Measurements from ENCODE around the gene EIF4G3. TPM values are rescaled to one million over a fixed set of nuclear protein-coding genes. Genes with fewer than 3 reads are reported as not detected.

EIF4G3 gene
- total RNA-seq, 3 donors from 2014 or later (not counting 1 experiment from before 2014, with no cell fraction given): 105 to 107 (median 107) TPM

- DNase-seq (no peak), ATAC-seq (no peak)
- Histone ChIP-seq H3K4me3 (ENCODE audit: low read length) (no peak overlapping the region), H3K27me3 (ENCODE audit: control insufficient read depth, insufficient read depth, low read length) (no peaks in the 10 kb centered on the region), H3K27ac (ENCODE audit: low read length) (no peak overlapping the region), H3K9me3 (ENCODE audit: control insufficient read depth, insufficient read depth, low read length) (no peaks in the 10 kb centered on the region), H3K36me3 (ENCODE audit: control insufficient read depth, insufficient read depth, low read length) (peaks cover 8% of the 10 kb centered on the region), H3K4me1 (ENCODE audit: control insufficient read depth, insufficient read depth, low read length) (no peaks in the 10 kb centered on the region)
- H3K4me3 Mint-ChIP-seq: no peak overlapping the region
- H3K9me3 Mint-ChIP-seq: no peaks in the 10 kb centered on the region
- no peak for TF ChIP-seq CTCF (IDR thresholded peaks at IDR 0.05)
- H3K27me3 Mint-ChIP-seq (ENCODE audit: low read depth in 2 of 2): no peaks in the 10 kb centered on the region
- H3K4me1 Mint-ChIP-seq: peaks cover 19 to 20% of the 10 kb centered on the region in 2 donors
- H3K27ac Mint-ChIP-seq: no peak overlapping the region
- intact Hi-C loops (cut with micrococcal nuclease): no loop called here
- peaks cover 8% of the 10 kb centered on the region for H3K36me3 Mint-ChIP-seq
- 100% methylated on average over 1 of the region's 2 CpGs for WGBS (ENCODE audit: insufficient coverage)
Observed at GRCh38 chr1:21099869-21100131, 76.9 kb downstream of the EIF4G3 start.

GRCh38 chr1:21099034-21099868, 77.4 kb downstream of the EIF4G3 start:
- Mint-ChIP-seq H3K4me1 (peaks cover 19 to 21% of the 10 kb centered on the region in 2 donors), H3K4me3 (no peak overlapping the region), H3K9me3 (no peaks in the 10 kb centered on the region), H3K27ac (peak overlapping the region in 1 of 2 donors; percentile 28), H3K27me3 (ENCODE audit: low read depth in 2 of 2) (no peaks in the 10 kb centered on the region), H3K36me3 (peaks cover 8% of the 10 kb centered on the region)
- no peak overlapping the region for H3K27ac ChIP-seq (ENCODE audit: low read length)
- no peak for DNase-seq
- no peak for ATAC-seq
- H3K4me3 ChIP-seq (ENCODE audit: low read length): no peak overlapping the region
- intact Hi-C loops (cut with micrococcal nuclease): no loop called here
- peaks cover 6% of the 10 kb centered on the region for H3K36me3 ChIP-seq (ENCODE audit: control insufficient read depth, insufficient read depth, low read length)
- no peaks in the 10 kb centered on the region for H3K9me3 ChIP-seq (ENCODE audit: control insufficient read depth, insufficient read depth, low read length)
- no peaks in the 10 kb centered on the region for H3K27me3 ChIP-seq (ENCODE audit: control insufficient read depth, insufficient read depth, low read length)
- no peaks in the 10 kb centered on the region for H3K4me1 ChIP-seq (ENCODE audit: control insufficient read depth, insufficient read depth, low read length)
- TF ChIP-seq CTCF (IDR thresholded peaks at IDR 0.05): no peak
- WGBS (ENCODE audit: insufficient coverage): no CpG with 5 or more reads among the region's 2 CpGs

- intact Hi-C loops (cut with micrococcal nuclease): no loop called here
- 100% methylated on average over 3 of the region's 5 CpGs for WGBS (ENCODE audit: insufficient coverage)
- no peak overlapping the region for H3K27ac ChIP-seq (ENCODE audit: low read length)
- DNase-seq: no peak
- Mint-ChIP-seq H3K27ac (peak overlapping the region; percentile 28 to 34), H3K4me3 (no peak overlapping the region), H3K27me3 (ENCODE audit: low read depth in 2 of 2) (no peaks in the 10 kb centered on the region), H3K9me3 (no peaks in the 10 kb centered on the region), H3K4me1 (peaks cover 19 to 21% of the 10 kb centered on the region in 2 donors), H3K36me3 (peaks cover 8% of the 10 kb centered on the region)
- no peak for TF ChIP-seq CTCF (IDR thresholded peaks at IDR 0.05)
- ATAC-seq: no peak
- H3K4me3 ChIP-seq (ENCODE audit: low read length): no peak overlapping the region
- H3K27me3 ChIP-seq (ENCODE audit: control insufficient read depth, insufficient read depth, low read length): no peaks in the 10 kb centered on the region
- H3K36me3 ChIP-seq (ENCODE audit: control insufficient read depth, insufficient read depth, low read length): no peaks in the 10 kb centered on the region
- H3K9me3 ChIP-seq (ENCODE audit: control insufficient read depth, insufficient read depth, low read length): no peaks in the 10 kb centered on the region
- H3K4me1 ChIP-seq (ENCODE audit: control insufficient read depth, insufficient read depth, low read length): no peaks in the 10 kb centered on the region
Observed at GRCh38 chr1:21098186-21098915, 78.3 kb downstream of the EIF4G3 start.

Data from natural killer cell (primary cell).